Measurements from ENCODE around the gene MOG. TPM values are rescaled to one million over a fixed set of nuclear protein-coding genes. Genes with fewer than 3 reads are reported as not detected.
A peak's percentile ranks its signal among the peaks of the same experiment; 100 is the strongest.

MOG gene
- total RNA-seq, 3 donors from 2014 or later = not detected

- ATAC-seq (peak; percentile 29), DNase-seq (peak; percentile 56 to 79 (median 75))
- intact Hi-C loops (cut with DNase I, micrococcal nuclease) = no loop called here
- peak overlapping the region; percentile 40 for H3K4me3 ChIP-seq
- no peak for TF ChIP-seq CTCF (IDR thresholded peaks at IDR 0.05)
- H3K36me3 ChIP-seq (ENCODE audit: low read depth) = no peaks in the 10 kb centered on the region
- no peaks in the 10 kb centered on the region for H3K9me3 ChIP-seq
- H3K4me1 ChIP-seq (ENCODE audit: low read depth) = peaks cover 18% of the 10 kb centered on the region
Measured at GRCh38 chr6:29631860-29632731, 24.8 kb upstream of the MOG start.

- peak within 1 kb of the TSS; percentile 40 for H3K4me3 ChIP-seq
- peak; percentile 85 to 90 (median 87) for DNase-seq
- intact Hi-C loops (cut with DNase I, micrococcal nuclease) = no loop called here
- ATAC-seq = peak; percentile 94
- H3K4me1 ChIP-seq (ENCODE audit: low read depth) = peaks cover 18% of the 10 kb centered on the region
- no peak for TF ChIP-seq CTCF (IDR thresholded peaks at IDR 0.05)
- H3K36me3 ChIP-seq (ENCODE audit: low read depth) = no peaks in the 10 kb centered on the region
- H3K9me3 ChIP-seq = no peaks in the 10 kb centered on the region
Measured at GRCh38 chr6:29632789-29633533, 23.9 kb upstream of the MOG start, which contains the start of gene GABBR1. GABBR1 (minus strand) TSS chr6:29633183; CDS start chr6:29632385, 798 bp downstream.

- DNase-seq (no peak), ATAC-seq (peak; percentile 3)
- intact Hi-C loops (cut with DNase I, micrococcal nuclease) = no loop called here
- Histone ChIP-seq H3K4me3 (peak overlapping the region; percentile 40), H3K9me3 (no peaks in the 10 kb centered on the region), H3K4me1 (ENCODE audit: low read depth) (peaks cover 15% of the 10 kb centered on the region), H3K36me3 (ENCODE audit: low read depth) (no peaks in the 10 kb centered on the region)
- no peak for TF ChIP-seq CTCF (IDR thresholded peaks at IDR 0.05)
Measured at GRCh38 chr6:29633534-29633905, 23.4 kb upstream of the MOG start.

- DNase-seq (no peak), ATAC-seq (no peak)
- Histone ChIP-seq H3K4me1 (ENCODE audit: low read depth) (peaks cover 13% of the 10 kb centered on the region), H3K4me3 (no peak overlapping the region), H3K36me3 (ENCODE audit: low read depth) (no peaks in the 10 kb centered on the region), H3K9me3 (no peaks in the 10 kb centered on the region)
- intact Hi-C loops (cut with DNase I, micrococcal nuclease) = no loop called here
- no peak for TF ChIP-seq CTCF (IDR thresholded peaks at IDR 0.05)
Measured at GRCh38 chr6:29637247-29637646, 19.6 kb upstream of the MOG start.

GRCh38 chr6:29641430-29642148 is 15.3 kb upstream of the MOG start:
- Histone ChIP-seq H3K36me3 (ENCODE audit: low read depth) (no peaks in the 10 kb centered on the region), H3K4me3 (no peak overlapping the region), H3K9me3 (no peaks in the 10 kb centered on the region), H3K4me1 (ENCODE audit: low read depth) (peaks cover 11% of the 10 kb centered on the region)
- DNase-seq (peak; percentile 68 to 80 (median 74)), ATAC-seq (peak; percentile 96)
- no peak for TF ChIP-seq CTCF (IDR thresholded peaks at IDR 0.05)
- intact Hi-C loops (cut with DNase I, micrococcal nuclease) = no loop called here
